Duodenal mucosa (tissue), 2 donors: ENCODE data around the gene NPHP4.

Source experiments
- H3K27ac ChIP-seq: one replicate; pipeline ENCODE4 v1.7.0; 2013; ENCODE audit warnings: low read depth, low read length
- H3K27me3 ChIP-seq, 2 donors: one replicate each; pipeline ENCODE4 v1.7.0; 2013; ENCODE audit warnings: low read length in 2 of 2, control low read depth in 1 of 2; ENCODE audit not compliant: insufficient read depth in 2 of 2, control insufficient read depth in 1 of 2
- H3K36me3 ChIP-seq, 2 donors: one replicate each; pipeline ENCODE4 v1.7.0; 2013; ENCODE audit warnings: low read length in 2 of 2, control low read depth in 1 of 2; ENCODE audit not compliant: insufficient read depth in 2 of 2, control insufficient read depth in 1 of 2
- H3K4me1 ChIP-seq, 2 donors: one replicate each; pipeline ENCODE4 v1.7.0; 2013; ENCODE audit warnings: low read length in 2 of 2, control low read depth in 1 of 2; ENCODE audit not compliant: insufficient read depth in 2 of 2, control insufficient read depth in 1 of 2
- H3K4me3 ChIP-seq, 2 donors: one replicate each; pipeline ENCODE4 v1.7.0; 2013; ENCODE audit warnings: low read length in 2 of 2, low read depth in 1 of 2
- H3K9ac ChIP-seq, 2 donors: one replicate each; pipeline ENCODE4 v1.7.0; 2013; ENCODE audit warnings: low read length in 2 of 2, low read depth in 1 of 2
- H3K9me3 ChIP-seq, 2 donors: one replicate each; pipeline ENCODE4 v1.7.0; 2013; ENCODE audit warnings: low read length in 2 of 2, control low read depth in 1 of 2; ENCODE audit not compliant: control insufficient read depth in 1 of 2

NPHP4 gene

GRCh38 chr1:6033986-6034749, 41.9 kb upstream of the NPHP4 start:
- Histone ChIP-seq H3K27me3 (no peaks in the 10 kb centered on the region), H3K9me3 (no peaks in the 10 kb centered on the region), H3K4me1 (peaks cover 4 to 8% of the 10 kb centered on the region in 2 donors), H3K27ac (no peak overlapping the region), H3K36me3 (no peaks in the 10 kb centered on the region), H3K9ac (no peak overlapping the region), H3K4me3 (no peak overlapping the region)

- Histone ChIP-seq H3K4me1 (peaks cover 4 to 11% of the 10 kb centered on the region in 2 donors), H3K9me3 (no peaks in the 10 kb centered on the region), H3K9ac (no peak overlapping the region), H3K36me3 (no peaks in the 10 kb centered on the region), H3K4me3 (no peak overlapping the region), H3K27ac (no peak overlapping the region), H3K27me3 (no peaks in the 10 kb centered on the region)
Observed at GRCh38 chr1:6033124-6033523, 40.9 kb upstream of the NPHP4 start.

GRCh38 chr1:6030547-6031261, 38.5 kb upstream of the NPHP4 start:
- no peaks in the 10 kb centered on the region for H3K27me3 ChIP-seq
- no peak overlapping the region for H3K27ac ChIP-seq
- H3K4me1 ChIP-seq: peaks cover 4 to 20% of the 10 kb centered on the region in 2 donors
- H3K4me3 ChIP-seq: no peak overlapping the region
- no peak overlapping the region for H3K9ac ChIP-seq
- H3K36me3 ChIP-seq: no peaks in the 10 kb centered on the region
- no peaks in the 10 kb centered on the region for H3K9me3 ChIP-seq

GRCh38 chr1:6030132-6030531, 37.9 kb upstream of the NPHP4 start:
- Histone ChIP-seq H3K9me3 (no peaks in the 10 kb centered on the region), H3K9ac (no peak overlapping the region), H3K36me3 (no peaks in the 10 kb centered on the region), H3K4me1 (peaks cover 4 to 25% of the 10 kb centered on the region in 2 donors), H3K27me3 (no peaks in the 10 kb centered on the region), H3K4me3 (no peak overlapping the region), H3K27ac (no peak overlapping the region)

- peaks cover 4 to 28% of the 10 kb centered on the region in 2 donors for H3K4me1 ChIP-seq
- peaks cover 0 to 4% of the 10 kb centered on the region in 2 donors for H3K27me3 ChIP-seq
- H3K4me3 ChIP-seq: no peak overlapping the region
- H3K9me3 ChIP-seq: no peaks in the 10 kb centered on the region
- no peak overlapping the region for H3K9ac ChIP-seq
- H3K36me3 ChIP-seq: no peaks in the 10 kb centered on the region
- no peak overlapping the region for H3K27ac ChIP-seq
Observed at GRCh38 chr1:6029351-6029750, 37.1 kb upstream of the NPHP4 start.

GRCh38 chr1:6028042-6028850, 36.0 kb upstream of the NPHP4 start:
- peak overlapping the region; percentile 23 to 31 for H3K4me3 ChIP-seq

GRCh38 chr1:6027591-6027990, 35.4 kb upstream of the NPHP4 start:
- no peak overlapping the region for H3K9ac ChIP-seq
- H3K4me3 ChIP-seq: peak overlapping the region; percentile 52 to 57
- peaks cover 4 to 24% of the 10 kb centered on the region in 2 donors for H3K4me1 ChIP-seq
- H3K27me3 ChIP-seq: peaks cover 0 to 4% of the 10 kb centered on the region in 2 donors
- H3K9me3 ChIP-seq: no peaks in the 10 kb centered on the region
- no peak overlapping the region for H3K27ac ChIP-seq
- H3K36me3 ChIP-seq: no peaks in the 10 kb centered on the region

More at GRCh38 chr1:6028042-6028850, 36.0 kb upstream of the NPHP4 start:
- H3K36me3 ChIP-seq: no peaks in the 10 kb centered on the region
- no peak overlapping the region for H3K9ac ChIP-seq
- H3K9me3 ChIP-seq: no peaks in the 10 kb centered on the region
- H3K4me1 ChIP-seq: peaks cover 4 to 24% of the 10 kb centered on the region in 2 donors
- peaks cover 0 to 4% of the 10 kb centered on the region in 2 donors for H3K27me3 ChIP-seq
- H3K27ac ChIP-seq: no peak overlapping the region

- H3K9ac ChIP-seq: peak overlapping the region; percentile 14 to 40
- H3K36me3 ChIP-seq: no peaks in the 10 kb centered on the region
- peak overlapping the region; percentile 15 for H3K27ac ChIP-seq
- peaks cover 0 to 4% of the 10 kb centered on the region in 2 donors for H3K27me3 ChIP-seq
- H3K4me3 ChIP-seq: peak overlapping the region; percentile 52 to 57
- no peaks in the 10 kb centered on the region for H3K9me3 ChIP-seq
- H3K4me1 ChIP-seq: peaks cover 4 to 24% of the 10 kb centered on the region in 2 donors
Observed at GRCh38 chr1:6026095-6026809, 34.0 kb upstream of the NPHP4 start.

- Histone ChIP-seq H3K9me3 (no peaks in the 10 kb centered on the region), H3K36me3 (no peaks in the 10 kb centered on the region), H3K9ac (no peak overlapping the region), H3K4me1 (peaks cover 4 to 24% of the 10 kb centered on the region in 2 donors), H3K27me3 (peaks cover 0 to 4% of the 10 kb centered on the region in 2 donors), H3K27ac (peak overlapping the region; percentile 7), H3K4me3 (peak overlapping the region; percentile 52 to 57)
Observed at GRCh38 chr1:6025269-6026094, 33.3 kb upstream of the NPHP4 start.
